Measurements from ENCODE around the gene VGLL4. TPM values are rescaled to one million over a fixed set of nuclear protein-coding genes. Genes with fewer than 3 reads are reported as not detected.
A peak's percentile ranks its signal among the peaks of the same experiment; 100 is the strongest.

VGLL4 gene
- total RNA-seq, 1 experiment from 2014 or later: 43.0 TPM

GRCh38 chr3:11560746-11561145 lies 83.0 kb downstream of the VGLL4 start:
- ChIA-PET POLR2A (no interaction called here), CTCF (interaction anchor here (2.3 kb wide), 1 partner anchor 182 kb away, joined by 8 read pairs; no protein-coding TSS in a partner anchor)
- Mint-ChIP-seq H3K9me3 (no peaks in the 10 kb centered on the region), H3K27me3 (ENCODE audit: low read depth) (no peaks in the 10 kb centered on the region), H3K27ac (peak overlapping the region; percentile 63), H3K4me3 (no peak overlapping the region), H3K36me3 (peaks cover 20% of the 10 kb centered on the region; the same call in 1 of the 2 replicates), H3K4me1 (peaks cover 9% of the 10 kb centered on the region)
- DNase-seq (ENCODE audit: low spot score) (no peak), ATAC-seq (no peak)
- TF ChIP-seq, protein P1, sequence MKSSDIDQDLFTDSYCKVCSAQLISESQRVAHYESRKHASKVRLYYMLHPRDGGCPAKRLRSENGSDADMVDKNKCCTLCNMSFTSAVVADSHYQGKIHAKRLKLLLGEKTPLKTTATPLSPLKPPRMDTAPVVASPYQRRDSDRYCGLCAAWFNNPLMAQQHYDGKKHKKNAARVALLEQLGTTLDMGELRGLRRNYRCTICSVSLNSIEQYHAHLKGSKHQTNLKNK (CRISPR knock-in tag; IDR thresholded peaks at IDR 0.05): no peak
- TF ChIP-seq, protein P2, sequence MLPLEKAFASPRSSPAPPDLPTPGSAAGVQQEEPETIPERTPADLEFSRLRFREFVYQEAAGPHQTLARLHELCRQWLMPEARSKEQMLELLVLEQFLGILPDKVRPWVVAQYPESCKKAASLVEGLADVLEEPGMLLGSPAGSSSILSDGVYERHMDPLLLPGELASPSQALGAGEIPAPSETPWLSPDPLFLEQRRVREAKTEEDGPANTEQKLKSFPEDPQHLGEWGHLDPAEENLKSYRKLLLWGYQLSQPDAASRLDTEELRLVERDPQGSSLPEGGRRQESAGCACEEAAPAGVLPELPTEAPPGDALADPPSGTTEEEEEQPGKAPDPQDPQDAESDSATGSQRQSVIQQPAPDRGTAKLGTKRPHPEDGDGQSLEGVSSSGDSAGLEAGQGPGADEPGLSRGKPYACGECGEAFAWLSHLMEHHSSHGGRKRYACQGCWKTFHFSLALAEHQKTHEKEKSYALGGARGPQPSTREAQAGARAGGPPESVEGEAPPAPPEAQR (CRISPR knock-in tag; IDR thresholded peaks at IDR 0.05): no peak
- TF ChIP-seq HMGXB4 (CRISPR knock-in tag; IDR thresholded peaks at IDR 0.05): no peak
- no peak for TF ChIP-seq RELA (CRISPR knock-in tag; IDR thresholded peaks at IDR 0.05; ENCODE audit: borderline replicate concordance)
- no peak for TF ChIP-seq ESRRA (CRISPR knock-in tag; IDR thresholded peaks at IDR 0.05; ENCODE audit: borderline replicate concordance)
- TF ChIP-seq HMGA2 (CRISPR knock-in tag; IDR thresholded peaks at IDR 0.05): no peak
- TF ChIP-seq NR1H2 (CRISPR knock-in tag; IDR thresholded peaks at IDR 0.05): no peak
- TF ChIP-seq GABPB1 (CRISPR knock-in tag; IDR thresholded peaks at IDR 0.05): no peak
- TF ChIP-seq ZNF317 (CRISPR knock-in tag; IDR thresholded peaks at IDR 0.05; ENCODE audit: borderline replicate concordance, low read depth): no peak
- no peak for TF ChIP-seq ZNF671 (CRISPR knock-in tag; IDR thresholded peaks at IDR 0.05)

GRCh38 chr3:11559816-11560633 lies 83.7 kb downstream of the VGLL4 start:
- H3K4me3 Mint-ChIP-seq: no peak overlapping the region
- CTCF ChIA-PET: no interaction called here
- no peak for DNase-seq (ENCODE audit: low spot score)
- peak overlapping the region; percentile 45; the same call in 1 of the 2 replicates for H3K27ac Mint-ChIP-seq
- no peaks in the 10 kb centered on the region for H3K27me3 Mint-ChIP-seq (ENCODE audit: low read depth)
- no peaks in the 10 kb centered on the region for H3K9me3 Mint-ChIP-seq
- H3K4me1 Mint-ChIP-seq: peaks cover 9% of the 10 kb centered on the region
- POLR2A ChIA-PET: no interaction called here
- ATAC-seq: no peak
- peaks cover 21% of the 10 kb centered on the region; the same call in 1 of the 2 replicates for H3K36me3 Mint-ChIP-seq
- TF ChIP-seq NFE2L1 (CRISPR knock-in tag; IDR thresholded peaks at IDR 0.05) (no peak), NR1H2 (CRISPR knock-in tag; IDR thresholded peaks at IDR 0.05) (no peak), E2F1 (CRISPR knock-in tag; IDR thresholded peaks at IDR 0.05) (no peak), AFF4 (CRISPR knock-in tag; IDR thresholded peaks at IDR 0.05; ENCODE audit: borderline replicate concordance) (no peak), ERG (CRISPR knock-in tag; IDR thresholded peaks at IDR 0.05) (no peak), ATF6 (CRISPR knock-in tag; IDR thresholded peaks at IDR 0.05) (no peak)
- TF ChIP-seq, protein P3, sequence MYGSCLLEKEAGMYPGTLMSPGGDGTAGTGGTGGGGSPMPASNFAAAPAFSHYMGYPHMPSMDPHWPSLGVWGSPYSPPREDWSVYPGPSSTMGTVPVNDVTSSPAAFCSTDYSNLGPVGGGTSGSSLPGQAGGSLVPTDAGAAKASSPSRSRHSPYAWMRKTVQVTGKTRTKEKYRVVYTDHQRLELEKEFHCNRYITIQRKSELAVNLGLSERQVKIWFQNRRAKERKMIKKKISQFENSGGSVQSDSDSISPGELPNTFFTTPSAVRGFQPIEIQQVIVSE (CRISPR knock-in tag; IDR thresholded peaks at IDR 0.05; ENCODE audit: borderline replicate concordance): no peak
- TF ChIP-seq, protein P1 (CRISPR knock-in tag; IDR thresholded peaks at IDR 0.05): no peak

Data from WTC11 (cell line).